ENCODE results near the gene PUM2. TPM values are rescaled to one million over a fixed set of nuclear protein-coding genes. Genes with fewer than 3 reads are reported as not detected.

Gene PUM2
- total and polyA plus RNA-seq, 2 of the 13 experiments (the other 11 are each of a cell fraction or from before 2014, with no cell fraction given) = 69.6 to 69.8 TPM

DNA sequence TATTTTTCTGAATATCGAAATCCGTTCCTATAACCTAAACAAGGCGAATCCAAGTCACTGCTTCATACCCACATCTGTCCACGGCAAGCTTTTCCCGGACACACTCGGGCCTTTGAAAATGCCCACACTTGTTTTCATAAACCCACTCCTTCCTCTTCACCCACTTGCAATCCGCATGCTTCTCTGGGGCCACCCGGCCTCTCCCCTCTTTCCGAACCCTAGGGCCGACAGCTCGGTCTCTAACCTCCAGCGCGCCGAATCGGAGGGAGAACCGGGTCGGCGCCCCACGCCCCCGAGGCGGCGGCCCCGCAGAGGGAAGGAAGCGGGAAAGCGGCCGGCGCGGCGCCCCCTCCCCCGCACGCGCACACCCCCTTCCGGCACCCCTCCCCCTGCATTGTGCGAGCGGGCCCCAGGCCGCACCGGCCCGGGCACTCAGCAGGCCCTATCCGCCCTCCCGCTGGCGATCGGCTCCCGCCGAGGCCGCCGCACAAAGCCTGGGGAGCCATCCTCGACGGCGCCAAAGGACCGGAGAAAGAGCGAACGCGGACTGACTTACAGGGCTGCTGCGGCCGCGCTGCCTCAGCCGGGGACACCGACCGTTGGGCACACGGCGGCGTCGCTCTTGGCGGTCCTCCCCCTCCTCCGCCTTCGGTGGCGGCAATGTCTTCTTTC, 467 bp downstream of the PUM2 start (continued):
- TF ChIP-seq, protein P1, sequence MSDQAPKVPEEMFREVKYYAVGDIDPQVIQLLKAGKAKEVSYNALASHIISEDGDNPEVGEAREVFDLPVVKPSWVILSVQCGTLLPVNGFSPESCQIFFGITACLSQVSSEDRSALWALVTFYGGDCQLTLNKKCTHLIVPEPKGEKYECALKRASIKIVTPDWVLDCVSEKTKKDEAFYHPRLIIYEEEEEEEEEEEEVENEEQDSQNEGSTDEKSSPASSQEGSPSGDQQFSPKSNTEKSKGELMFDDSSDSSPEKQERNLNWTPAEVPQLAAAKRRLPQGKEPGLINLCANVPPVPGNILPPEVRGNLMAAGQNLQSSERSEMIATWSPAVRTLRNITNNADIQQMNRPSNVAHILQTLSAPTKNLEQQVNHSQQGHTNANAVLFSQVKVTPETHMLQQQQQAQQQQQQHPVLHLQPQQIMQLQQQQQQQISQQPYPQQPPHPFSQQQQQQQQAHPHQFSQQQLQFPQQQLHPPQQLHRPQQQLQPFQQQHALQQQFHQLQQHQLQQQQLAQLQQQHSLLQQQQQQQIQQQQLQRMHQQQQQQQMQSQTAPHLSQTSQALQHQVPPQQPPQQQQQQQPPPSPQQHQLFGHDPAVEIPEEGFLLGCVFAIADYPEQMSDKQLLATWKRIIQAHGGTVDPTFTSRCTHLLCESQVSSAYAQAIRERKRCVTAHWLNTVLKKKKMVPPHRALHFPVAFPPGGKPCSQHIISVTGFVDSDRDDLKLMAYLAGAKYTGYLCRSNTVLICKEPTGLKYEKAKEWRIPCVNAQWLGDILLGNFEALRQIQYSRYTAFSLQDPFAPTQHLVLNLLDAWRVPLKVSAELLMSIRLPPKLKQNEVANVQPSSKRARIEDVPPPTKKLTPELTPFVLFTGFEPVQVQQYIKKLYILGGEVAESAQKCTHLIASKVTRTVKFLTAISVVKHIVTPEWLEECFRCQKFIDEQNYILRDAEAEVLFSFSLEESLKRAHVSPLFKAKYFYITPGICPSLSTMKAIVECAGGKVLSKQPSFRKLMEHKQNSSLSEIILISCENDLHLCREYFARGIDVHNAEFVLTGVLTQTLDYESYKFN (CRISPR knock-in tag; conservative IDR thresholded peaks at IDR 0.05) = no peak; the same call in 1 of the 2 replicates
- TF ChIP-seq ZFP82 (CRISPR knock-in tag; IDR thresholded peaks at IDR 0.05; ENCODE audit: borderline replicate concordance) (no peak), FIP1L1 (IDR thresholded peaks at IDR 0.05; ENCODE audit: borderline replicate concordance, insufficient read depth, low read depth, low read length) (no peak), MIER3 (CRISPR knock-in tag; IDR thresholded peaks at IDR 0.05; ENCODE audit: borderline replicate concordance) (no peak), ZNF597 (CRISPR knock-in tag; IDR thresholded peaks at IDR 0.05) (no peak), ZFP36 (IDR thresholded peaks at IDR 0.05; ENCODE audit: borderline replicate concordance, low read depth, low read length, partially characterized antibody) (no peak), TARDBP (CRISPR knock-in tag; IDR thresholded peaks at IDR 0.05) (no peak), CBX5 (CRISPR knock-in tag; IDR thresholded peaks at IDR 0.05; ENCODE audit: borderline replicate concordance) (peak; percentile 48; the same call in 1 of the 2 replicates), ZNF556 (CRISPR knock-in tag; IDR thresholded peaks at IDR 0.05; ENCODE audit: borderline replicate concordance) (no peak), KAT7 (CRISPR knock-in tag; IDR thresholded peaks at IDR 0.05; ENCODE audit: borderline replicate concordance) (peak; percentile 71; the same call in 1 of the 2 replicates), AGO2 (optimal IDR thresholded peaks at IDR 0.05; ENCODE audit: low read depth, low read length) (peak; percentile 88), PHF8 (CRISPR knock-in tag; IDR thresholded peaks at IDR 0.05) (peak; percentile 75), HNRNPUL1 (IDR thresholded peaks at IDR 0.05; ENCODE audit: low read depth, low read length) (no peak), JUND (CRISPR knock-in tag; IDR thresholded peaks at IDR 0.05) (peak; percentile 42; the same call in 1 of the 2 replicates), ZBTB42 (CRISPR knock-in tag; IDR thresholded peaks at IDR 0.05) (no peak), ZSCAN9 (CRISPR knock-in tag; IDR thresholded peaks at IDR 0.05; ENCODE audit: borderline replicate concordance) (no peak)
- TF ChIP-seq, protein P2, sequence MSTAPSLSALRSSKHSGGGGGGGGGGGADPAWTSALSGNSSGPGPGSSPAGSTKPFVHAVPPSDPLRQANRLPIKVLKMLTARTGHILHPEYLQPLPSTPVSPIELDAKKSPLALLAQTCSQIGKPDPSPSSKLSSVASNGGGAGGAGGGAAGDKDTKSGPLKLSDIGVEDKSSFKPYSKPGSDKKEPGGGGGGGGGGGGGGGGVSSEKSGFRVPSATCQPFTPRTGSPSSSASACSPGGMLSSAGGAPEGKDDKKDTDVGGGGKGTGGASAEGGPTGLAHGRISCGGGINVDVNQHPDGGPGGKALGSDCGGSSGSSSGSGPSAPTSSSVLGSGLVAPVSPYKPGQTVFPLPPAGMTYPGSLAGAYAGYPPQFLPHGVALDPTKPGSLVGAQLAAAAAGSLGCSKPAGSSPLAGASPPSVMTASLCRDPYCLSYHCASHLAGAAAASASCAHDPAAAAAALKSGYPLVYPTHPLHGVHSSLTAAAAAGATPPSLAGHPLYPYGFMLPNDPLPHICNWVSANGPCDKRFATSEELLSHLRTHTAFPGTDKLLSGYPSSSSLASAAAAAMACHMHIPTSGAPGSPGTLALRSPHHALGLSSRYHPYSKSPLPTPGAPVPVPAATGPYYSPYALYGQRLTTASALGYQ (CRISPR knock-in tag; IDR thresholded peaks at IDR 0.05) = no peak
- TF ChIP-seq, protein P3, sequence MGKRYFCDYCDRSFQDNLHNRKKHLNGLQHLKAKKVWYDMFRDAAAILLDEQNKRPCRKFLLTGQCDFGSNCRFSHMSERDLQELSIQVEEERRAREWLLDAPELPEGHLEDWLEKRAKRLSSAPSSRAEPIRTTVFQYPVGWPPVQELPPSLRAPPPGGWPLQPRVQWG (CRISPR knock-in tag; IDR thresholded peaks at IDR 0.05; ENCODE audit: borderline replicate concordance, low read depth) = no peak; the same call in 1 of the 2 replicates
